GM23338 (cell line): ENCODE measurements around the gene DEXI. TPM values are rescaled to one million over a fixed set of nuclear protein-coding genes. Genes with fewer than 3 reads are reported as not detected.

ENCODE experiments used
- ATAC-seq: fragments of 200-7000 bp; cut with Tn5 transposase; 3 replicates; pipeline ENCODE4 v1.9.1; 2020
- DNase-seq: peaks from one replicate; pipeline ENCODE4 v3.0.0-alpha.2; 2015; ENCODE audit warnings: low spot score
- H2AFZ ChIP-seq: fragments of 200-600 bp; sonication (generic); 2 replicates; pipeline ENCODE4 v1.8.0; 2016; ENCODE audit warnings: antibody characterized with exemption, mild to moderate bottlenecking, moderate library complexity
- H3F3A ChIP-seq: fragments of 200-600 bp; sonication (generic); replicated peaks from 2 replicates; pipeline ENCODE4 v1.8.0; 2017; ENCODE audit warnings: antibody characterized with exemption, mixed run types, low read depth
- H3K27ac ChIP-seq: fragments of 200-600 bp; sonication (generic); 2 replicates; pipeline ENCODE4 v1.6.1; 2016; ENCODE audit warnings: low read depth
- H3K27me3 ChIP-seq: fragments of 200-600 bp; sonication (generic); 2 replicates; pipeline ENCODE4 v1.8.0; 2016; ENCODE audit warnings: mild to moderate bottlenecking, mixed run types, moderate library complexity; ENCODE audit not compliant: insufficient read depth
- H3K36me3 ChIP-seq: fragments of 200-600 bp; sonication (generic); 2 replicates; pipeline ENCODE4 v1.8.0; 2016; ENCODE audit warnings: mild to moderate bottlenecking; ENCODE audit not compliant: insufficient read depth
- H3K4me1 ChIP-seq: fragments of 200-600 bp; sonication (generic); 2 replicates; pipeline ENCODE4 v1.8.0; 2016; ENCODE audit warnings: mild to moderate bottlenecking, moderate library complexity; ENCODE audit not compliant: insufficient read depth
- H3K4me2 ChIP-seq: fragments of 200-600 bp; sonication (generic); 2 replicates; pipeline ENCODE4 v1.7.1; 2017; ENCODE audit warnings: mixed run types
- H3K4me3 ChIP-seq: fragments of 200-600 bp; sonication (generic); 2 replicates; pipeline ENCODE4 v1.6.1; 2016; ENCODE audit warnings: mixed run types
- H3K79me2 ChIP-seq: fragments of 200-600 bp; sonication (generic); replicated peaks from 2 replicates; pipeline ENCODE4 v1.8.0; 2017; ENCODE audit warnings: mild to moderate bottlenecking; ENCODE audit not compliant: insufficient read depth
- H3K9me2 ChIP-seq: fragments of 200-600 bp; sonication (generic); 2 replicates; pipeline ENCODE4 v1.8.0; 2017; ENCODE audit not compliant: insufficient read depth
- H4K20me1 ChIP-seq: fragments of 200-600 bp; sonication (generic); replicated peaks from 2 replicates; pipeline ENCODE4 v1.8.0; 2017; ENCODE audit warnings: mild to moderate bottlenecking; ENCODE audit not compliant: insufficient read depth
- H3K27ac Mint-ChIP-seq: 2 replicates; pipeline ENCODE4 v1.8.0; 2020; ENCODE audit warnings: inconsistent platforms, mild to moderate bottlenecking, moderate library complexity, mixed read lengths
- H3K27me3 Mint-ChIP-seq: 3 replicates; pipeline ENCODE4 v1.8.0; 2022; ENCODE audit warnings: low read depth, mild to moderate bottlenecking, moderate library complexity, mixed read lengths, inconsistent platforms; ENCODE audit not compliant: insufficient read depth, poor library complexity
- H3K36me3 Mint-ChIP-seq: 3 replicates; pipeline ENCODE4 v1.8.0; 2021; ENCODE audit warnings: low read depth, mild to moderate bottlenecking, inconsistent platforms, moderate library complexity, mixed read lengths
- H3K4me1 Mint-ChIP-seq: 3 replicates; pipeline ENCODE4 v1.8.0; 2020; ENCODE audit warnings: mild to moderate bottlenecking, inconsistent platforms, mixed read lengths
- H3K4me3 Mint-ChIP-seq: 3 replicates; pipeline ENCODE4 v1.8.0; 2021; ENCODE audit warnings: moderate library complexity, mild to moderate bottlenecking, inconsistent platforms, mixed read lengths
- H3K9me3 Mint-ChIP-seq: 3 replicates; pipeline ENCODE4 v1.8.0; 2020; ENCODE audit warnings: moderate library complexity, mild to moderate bottlenecking, inconsistent platforms, mixed read lengths
- CREB1 ChIP-seq: fragments of 250-450 bp; sonication (Bioruptor Pico); IDR thresholded peaks from 2 replicates; pipeline ENCODE4 v1.5.0; 2020; ENCODE audit warnings: low read depth, mild to moderate bottlenecking, moderate library complexity
- ETS1 ChIP-seq: IDR thresholded peaks from 2 replicates; pipeline ENCODE4 v1.6.1; 2016; ENCODE audit warnings: antibody characterized with exemption
- EZH2 ChIP-seq: fragments of 200-600 bp; sonication (generic); IDR thresholded peaks from one replicate; pipeline ENCODE4 v1.8.0; 2017; ENCODE audit warnings: antibody characterized with exemption, mild to moderate bottlenecking, low read depth; ENCODE audit not compliant: unreplicated experiment
- EZH2phosphoT487 ChIP-seq: fragments of 200-600 bp; sonication (generic); IDR thresholded peaks from one replicate; pipeline ENCODE4 v1.8.1; 2018; ENCODE audit warnings: antibody characterized with exemption; ENCODE audit not compliant: unreplicated experiment
- JUNB ChIP-seq: IDR thresholded peaks from one replicate; pipeline ENCODE4 v1.6.1; 2016; ENCODE audit warnings: antibody characterized with exemption; ENCODE audit not compliant: unreplicated experiment
- NANOG ChIP-seq: IDR thresholded peaks from 2 replicates; pipeline ENCODE4 v1.6.1; 2016; ENCODE audit warnings: antibody characterized with exemption, borderline replicate concordance
- POLR2AphosphoS5 ChIP-seq: IDR thresholded peaks from 2 replicates; pipeline ENCODE4 v1.6.1; 2016; ENCODE audit warnings: antibody characterized with exemption, low read depth
- REST ChIP-seq: IDR thresholded peaks from one replicate; pipeline ENCODE4 v1.6.1; 2018; ENCODE audit warnings: antibody characterized with exemption; ENCODE audit not compliant: unreplicated experiment
- STAT1 ChIP-seq: IDR thresholded peaks from one replicate; pipeline ENCODE4 v1.6.1; 2016; ENCODE audit warnings: antibody characterized with exemption; ENCODE audit not compliant: unreplicated experiment
- ZNF114 ChIP-seq: fragments of 250-450 bp; sonication (Bioruptor Pico); IDR thresholded peaks from 2 replicates; pipeline ENCODE4 v1.5.0; 2020; ENCODE audit warnings: mild to moderate bottlenecking, moderate library complexity
- ZNF331 ChIP-seq: fragments of 250-450 bp; sonication (Bioruptor Pico); IDR thresholded peaks from 2 replicates; pipeline ENCODE4 v1.5.0; 2020; ENCODE audit warnings: low read depth, mild to moderate bottlenecking, moderate library complexity
- ZNF462 ChIP-seq: fragments of 250-450 bp; sonication (Bioruptor Pico); IDR thresholded peaks from 2 replicates; pipeline ENCODE4 v1.5.0; 2020; ENCODE audit warnings: mild to moderate bottlenecking, moderate library complexity
- polyA plus RNA-seq: library from polyadenylated mRNA; unstranded; fragments of >200 nt; fragmentation: Nextera tagmentation; extraction: Ambion mirVana; gene quantifications from 2 replicates; pipeline ENCODE4 v1.2.1, GENCODE V29; 2016
- total RNA-seq: library from RNA; depleted of rRNA; stranded (reverse); fragments of >200 nt; shearing (Covaris generic); gene quantifications from 2 replicates; pipeline ENCODE4 v1.2.3, GENCODE V29; 2014
- TF ChIP-seq, protein P1 (sequence below), 2 experiments: fragments of 200-600 bp in 1 of 2; sonication (generic) in 1 of 2; conservative IDR thresholded peaks; 2 replicates each; pipeline versions ENCODE4 v1.5.1 to v1.6.1; 2016 to 2017; ENCODE audit warnings: antibody characterized with exemption in 2 of 2, low read depth in 2 of 2, mild to moderate bottlenecking in 2 of 2, moderate library complexity in 1 of 2

DEXI gene
- total and polyA plus RNA-seq, 2 experiments from 2014 or later = 26.5 to 58.2 TPM

DNA sequence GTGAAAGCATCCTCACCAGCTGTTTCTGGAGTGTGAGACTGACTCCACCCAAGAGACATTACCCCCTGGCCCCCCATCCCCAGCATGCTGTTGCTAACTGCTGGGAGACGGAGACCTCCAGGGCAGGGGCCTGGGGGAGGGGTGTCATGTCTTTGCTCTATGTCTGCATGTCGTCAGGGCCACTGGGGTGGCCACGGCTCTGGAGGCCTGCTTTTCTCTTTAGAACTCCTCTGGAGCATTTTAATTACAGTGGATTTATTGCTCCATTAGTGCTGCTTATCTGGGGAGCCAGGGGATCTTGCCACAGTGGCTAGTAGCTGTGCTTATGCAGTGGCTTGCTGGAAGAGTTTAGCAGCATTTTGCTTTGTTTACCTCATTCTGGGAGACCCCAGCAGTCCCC is 34.4 kb upstream of the DEXI start:
- Histone ChIP-seq H3K4me2 (no peak overlapping the region), H3F3A (0 out of 2 replicates have a peak, but pooled peaks cover 5% of the 10 kb centered on the region), H4K20me1 (no peaks in the 10 kb centered on the region), H3K27me3 (no peaks in the 10 kb centered on the region), H3K4me3 (no peak overlapping the region), H2AFZ (no peak overlapping the region), H3K36me3 (no peaks in the 10 kb centered on the region), H3K27ac (no peak overlapping the region), H3K79me2 (no peaks in the 10 kb centered on the region), H3K9me2 (no peaks in the 10 kb centered on the region), H3K4me1 (no peaks in the 10 kb centered on the region)
- no peaks in the 10 kb centered on the region for H3K9me3 Mint-ChIP-seq
- H3K27me3 Mint-ChIP-seq = peaks cover under 1% of the 10 kb centered on the region
- DNase-seq = no peak
- no peaks in the 10 kb centered on the region for H3K36me3 Mint-ChIP-seq
- ATAC-seq = no peak
- 0 out of 2 replicates have a peak overlapping the region, but pooled peaks have one; percentile 31 for H3K27ac Mint-ChIP-seq
- TF ChIP-seq POLR2AphosphoS5 = no peak
- no peak for TF ChIP-seq EZH2
- TF ChIP-seq EZH2phosphoT487 = no peak
- TF ChIP-seq, protein P1, sequence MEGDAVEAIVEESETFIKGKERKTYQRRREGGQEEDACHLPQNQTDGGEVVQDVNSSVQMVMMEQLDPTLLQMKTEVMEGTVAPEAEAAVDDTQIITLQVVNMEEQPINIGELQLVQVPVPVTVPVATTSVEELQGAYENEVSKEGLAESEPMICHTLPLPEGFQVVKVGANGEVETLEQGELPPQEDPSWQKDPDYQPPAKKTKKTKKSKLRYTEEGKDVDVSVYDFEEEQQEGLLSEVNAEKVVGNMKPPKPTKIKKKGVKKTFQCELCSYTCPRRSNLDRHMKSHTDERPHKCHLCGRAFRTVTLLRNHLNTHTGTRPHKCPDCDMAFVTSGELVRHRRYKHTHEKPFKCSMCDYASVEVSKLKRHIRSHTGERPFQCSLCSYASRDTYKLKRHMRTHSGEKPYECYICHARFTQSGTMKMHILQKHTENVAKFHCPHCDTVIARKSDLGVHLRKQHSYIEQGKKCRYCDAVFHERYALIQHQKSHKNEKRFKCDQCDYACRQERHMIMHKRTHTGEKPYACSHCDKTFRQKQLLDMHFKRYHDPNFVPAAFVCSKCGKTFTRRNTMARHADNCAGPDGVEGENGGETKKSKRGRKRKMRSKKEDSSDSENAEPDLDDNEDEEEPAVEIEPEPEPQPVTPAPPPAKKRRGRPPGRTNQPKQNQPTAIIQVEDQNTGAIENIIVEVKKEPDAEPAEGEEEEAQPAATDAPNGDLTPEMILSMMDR (conservative IDR thresholded peaks at IDR 0.05; ENCODE audit: low read depth in 2 of 2) = no peak
- no peak for TF ChIP-seq ZNF114 (CRISPR knock-in tag)
- no peak for TF ChIP-seq ZNF331 (CRISPR knock-in tag)
- TF ChIP-seq NANOG = no peak
- TF ChIP-seq REST = no peak
- no peak for TF ChIP-seq ZNF462
- no peak for TF ChIP-seq JUNB
- TF ChIP-seq STAT1 = no peak
- no peak for TF ChIP-seq ETS1
- no peak for TF ChIP-seq CREB1 (CRISPR knock-in tag)
- H3K4me3 Mint-ChIP-seq = no peak overlapping the region
- peaks cover 12% of the 10 kb centered on the region for H3K4me1 Mint-ChIP-seq
